Erythroblast (primary cell): ENCODE measurements around the gene CRACR2A.

Experiments used
- GATA1 ChIP-seq: IDR thresholded peaks from 2 replicates; pipeline ENCODE4 v1.6.1; 2011; ENCODE audit warnings: low read depth, mild to moderate bottlenecking, control low read depth, low read length, moderate library complexity
- POLR2A ChIP-seq: IDR thresholded peaks from 2 replicates; pipeline ENCODE4 v1.6.1; 2011; ENCODE audit warnings: mild to moderate bottlenecking, low read length

GRCh38 chr12:3685830-3686229, 67.1 kb downstream of the CRACR2A start:
- TF ChIP-seq POLR2A (no peak), GATA1 (no peak)
